Thyroid gland (tissue), 4 donors: ENCODE data around the gene MN1.

ENCODE experiments used
- CTCF ChIP-seq, 6 experiments: fragments of 200-600 bp in 3 of 6; fragments of 450-650 bp in 3 of 6; sonication (generic) in 3 of 6; IDR thresholded peaks; one replicate each; pipeline ENCODE4 v1.5.1; 2016 to 2019; ENCODE audit warnings: antibody characterized with exemption in 6 of 6, mild to moderate bottlenecking in 2 of 6, inconsistent platforms in 1 of 6, moderate library complexity in 1 of 6
- POLR2A ChIP-seq, 2 donors: fragments of 450-650 bp; IDR thresholded peaks; one replicate each; pipeline ENCODE4 v1.6.1; 2017; ENCODE audit warnings: antibody characterized with exemption in 2 of 2, mild to moderate bottlenecking in 2 of 2, moderate library complexity in 1 of 2

GRCh38 chr22:27734066-27734465 lies 67.5 kb downstream of the MN1 start:
- TF ChIP-seq CTCF (IDR thresholded peaks at IDR 0.05) (no peak), POLR2A (IDR thresholded peaks at IDR 0.05) (no peak)
